Measurements from ENCODE around the gene FAM222A. TPM values are rescaled to one million over a fixed set of nuclear protein-coding genes. Genes with fewer than 3 reads are reported as not detected.

Gene FAM222A
- polyA plus RNA-seq, 1 donor: 6.3 TPM

DNA sequence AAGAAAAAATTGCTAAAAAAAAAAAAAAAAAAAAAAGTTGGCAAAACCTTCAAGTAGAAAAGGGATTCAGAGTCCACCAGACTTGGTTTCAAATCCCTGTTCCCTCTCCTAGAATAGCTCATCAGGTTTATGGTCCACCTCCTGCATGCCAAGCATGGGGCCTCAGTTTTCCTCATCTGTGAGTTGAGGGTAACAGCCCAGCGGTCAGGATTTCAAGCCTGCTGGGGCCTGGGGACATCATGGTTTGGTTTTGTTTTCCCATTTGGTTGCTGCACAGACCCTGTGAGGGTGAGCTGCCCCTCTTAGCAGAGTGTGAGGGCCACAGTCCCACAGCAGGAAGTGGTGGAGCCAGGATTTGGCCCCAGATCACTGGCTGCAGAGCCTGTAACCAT is 12.5 kb downstream of the FAM222A start:
- no CpG with 5 or more reads among the region's 1 CpG for WGBS (ENCODE audit: insufficient coverage, low lambda C conversion rate)

DNA sequence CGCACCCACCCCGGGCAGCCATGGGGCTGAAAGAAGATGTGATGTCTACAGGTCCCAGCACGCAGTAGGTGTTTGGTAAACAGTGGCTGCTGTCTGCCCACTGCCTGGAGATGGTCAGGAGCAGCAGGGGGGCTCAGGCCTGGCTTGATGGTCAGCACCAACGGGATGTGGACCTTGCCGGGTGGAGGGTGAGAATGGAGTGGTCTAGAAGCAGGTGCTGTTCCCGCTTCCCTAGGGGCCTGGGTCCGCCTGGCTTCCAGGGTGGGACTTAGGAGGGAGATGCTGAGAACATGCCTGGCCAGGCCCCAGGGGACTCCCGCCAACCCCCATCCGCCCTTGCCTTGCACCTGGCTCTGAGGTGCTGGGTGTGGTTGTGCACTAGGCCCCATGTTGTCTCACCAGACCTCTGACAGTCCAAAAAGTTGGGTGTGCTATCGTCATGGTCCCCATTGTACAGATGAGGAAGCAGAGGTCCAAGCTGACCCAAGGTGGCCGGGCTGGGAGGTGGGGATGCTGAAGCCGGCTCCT is 12.9 kb downstream of the FAM222A start:
- no CpG with 5 or more reads among the region's 12 CpGs for WGBS (ENCODE audit: insufficient coverage, low lambda C conversion rate)

More for the DNA sequence above, 12.5 kb downstream of the FAM222A start:
- H3K4me3 ChIP-seq (ENCODE audit: low read length): no peak overlapping the region
- H3K9me3 ChIP-seq (ENCODE audit: control insufficient read depth, low read depth, low read length): peaks cover 4% of the 10 kb centered on the region
- DNase-seq: no peak
- H3K27me3 ChIP-seq (ENCODE audit: control insufficient read depth, insufficient read depth, low read length): no peaks in the 10 kb centered on the region
- H3K4me1 ChIP-seq (ENCODE audit: control insufficient read depth, insufficient read depth, low read length): peaks cover 42% of the 10 kb centered on the region
- no peak overlapping the region for H3K27ac ChIP-seq (ENCODE audit: low read length)
- peaks cover 2% of the 10 kb centered on the region for H3K36me3 ChIP-seq (ENCODE audit: control insufficient read depth, insufficient read depth, low read length)

GRCh38 chr12:109727039-109727723 is 13.6 kb downstream of the FAM222A start:
- no CpG with 5 or more reads among the region's 18 CpGs for WGBS (ENCODE audit: insufficient coverage, low lambda C conversion rate)
- no peak for DNase-seq
- peaks cover 2% of the 10 kb centered on the region for H3K36me3 ChIP-seq (ENCODE audit: control insufficient read depth, insufficient read depth, low read length)
- H3K27ac ChIP-seq (ENCODE audit: low read length): no peak overlapping the region
- H3K27me3 ChIP-seq (ENCODE audit: control insufficient read depth, insufficient read depth, low read length): no peaks in the 10 kb centered on the region
- H3K4me3 ChIP-seq (ENCODE audit: low read length): no peak overlapping the region
- H3K9me3 ChIP-seq (ENCODE audit: control insufficient read depth, low read depth, low read length): peaks cover 4% of the 10 kb centered on the region
- H3K4me1 ChIP-seq (ENCODE audit: control insufficient read depth, insufficient read depth, low read length): peaks cover 33% of the 10 kb centered on the region

More for the DNA sequence above, 12.9 kb downstream of the FAM222A start:
- H3K4me3 ChIP-seq (ENCODE audit: low read length): no peak overlapping the region
- H3K27ac ChIP-seq (ENCODE audit: low read length): no peak overlapping the region
- H3K36me3 ChIP-seq (ENCODE audit: control insufficient read depth, insufficient read depth, low read length): peaks cover 2% of the 10 kb centered on the region
- peaks cover 4% of the 10 kb centered on the region for H3K9me3 ChIP-seq (ENCODE audit: control insufficient read depth, low read depth, low read length)
- no peak for DNase-seq
- H3K4me1 ChIP-seq (ENCODE audit: control insufficient read depth, insufficient read depth, low read length): peaks cover 39% of the 10 kb centered on the region
- H3K27me3 ChIP-seq (ENCODE audit: control insufficient read depth, insufficient read depth, low read length): no peaks in the 10 kb centered on the region

- Histone ChIP-seq H3K27ac (ENCODE audit: low read length) (no peak overlapping the region), H3K9me3 (ENCODE audit: control insufficient read depth, low read depth, low read length) (peaks cover 4% of the 10 kb centered on the region), H3K4me1 (ENCODE audit: control insufficient read depth, insufficient read depth, low read length) (peaks cover 26% of the 10 kb centered on the region), H3K36me3 (ENCODE audit: control insufficient read depth, insufficient read depth, low read length) (peaks cover 2% of the 10 kb centered on the region), H3K27me3 (ENCODE audit: control insufficient read depth, insufficient read depth, low read length) (no peaks in the 10 kb centered on the region), H3K4me3 (ENCODE audit: low read length) (no peak overlapping the region)
- no peak for DNase-seq
- no CpG with 5 or more reads among the region's 14 CpGs for WGBS (ENCODE audit: insufficient coverage, low lambda C conversion rate)
Observed at GRCh38 chr12:109727746-109728726, 14.4 kb downstream of the FAM222A start.

GRCh38 chr12:109728921-109729320 is 15.3 kb downstream of the FAM222A start:
- Histone ChIP-seq H3K4me3 (ENCODE audit: low read length) (no peak overlapping the region), H3K36me3 (ENCODE audit: control insufficient read depth, insufficient read depth, low read length) (peaks cover 2% of the 10 kb centered on the region), H3K27me3 (ENCODE audit: control insufficient read depth, insufficient read depth, low read length) (no peaks in the 10 kb centered on the region), H3K4me1 (ENCODE audit: control insufficient read depth, insufficient read depth, low read length) (peaks cover 20% of the 10 kb centered on the region), H3K9me3 (ENCODE audit: control insufficient read depth, low read depth, low read length) (peaks cover 4% of the 10 kb centered on the region), H3K27ac (ENCODE audit: low read length) (no peak overlapping the region)
- no CpG with 5 or more reads among the region's 1 CpG for WGBS (ENCODE audit: insufficient coverage, low lambda C conversion rate)
- no peak for DNase-seq

DNA sequence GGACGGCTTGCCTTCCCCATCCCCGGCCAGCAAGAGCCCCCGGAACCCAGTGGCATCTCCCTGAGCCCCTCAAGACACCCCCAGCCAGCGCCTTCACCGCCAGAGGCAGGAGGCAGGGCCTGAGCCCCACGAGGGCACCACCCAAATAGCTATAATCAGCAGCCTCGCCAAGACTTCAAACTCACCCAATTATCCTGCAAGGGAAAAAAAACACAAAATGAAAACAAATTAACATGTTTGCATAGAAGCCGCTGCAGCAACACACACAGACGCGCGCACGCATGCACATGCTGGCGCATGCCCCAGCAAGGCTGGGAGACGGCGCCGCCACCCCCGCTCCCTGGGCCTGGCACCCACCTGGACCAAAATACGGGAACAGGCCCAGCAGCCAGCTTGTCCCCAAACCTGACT is 15.8 kb downstream of the FAM222A start:
- Histone ChIP-seq H3K27me3 (ENCODE audit: control insufficient read depth, insufficient read depth, low read length) (no peaks in the 10 kb centered on the region), H3K36me3 (ENCODE audit: control insufficient read depth, insufficient read depth, low read length) (peaks cover 2% of the 10 kb centered on the region), H3K9me3 (ENCODE audit: control insufficient read depth, low read depth, low read length) (peaks cover 4% of the 10 kb centered on the region), H3K4me1 (ENCODE audit: control insufficient read depth, insufficient read depth, low read length) (peaks cover 20% of the 10 kb centered on the region), H3K27ac (ENCODE audit: low read length) (no peak overlapping the region), H3K4me3 (ENCODE audit: low read length) (no peak overlapping the region)
- no peak for DNase-seq
- no CpG with 5 or more reads among the region's 18 CpGs for WGBS (ENCODE audit: insufficient coverage, low lambda C conversion rate)

DNA sequence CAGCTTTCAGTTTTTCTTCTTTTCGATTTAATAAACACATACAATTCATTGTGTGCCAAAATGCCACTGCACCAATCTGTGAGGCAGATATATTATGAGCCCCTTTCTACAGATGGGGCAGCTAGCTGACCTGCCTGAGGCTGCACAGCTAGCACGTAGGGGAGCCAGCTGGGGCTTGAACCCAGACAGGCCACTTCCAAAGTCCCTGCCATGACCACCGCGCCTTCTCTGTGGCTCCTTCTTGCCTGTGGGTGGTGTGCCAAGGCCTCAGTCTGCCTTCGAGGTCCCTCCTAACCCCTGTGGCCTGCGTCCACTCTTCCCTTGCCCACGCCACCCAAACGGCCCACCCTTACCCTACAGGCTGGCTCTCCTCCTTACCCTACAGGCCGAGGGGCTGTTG is 16.2 kb downstream of the FAM222A start:
- peaks cover 4% of the 10 kb centered on the region for H3K9me3 ChIP-seq (ENCODE audit: control insufficient read depth, low read depth, low read length)
- peaks cover 2% of the 10 kb centered on the region for H3K36me3 ChIP-seq (ENCODE audit: control insufficient read depth, insufficient read depth, low read length)
- WGBS (ENCODE audit: insufficient coverage, low lambda C conversion rate): no CpG with 5 or more reads among the region's 9 CpGs
- peaks cover 23% of the 10 kb centered on the region for H3K4me1 ChIP-seq (ENCODE audit: control insufficient read depth, insufficient read depth, low read length)
- DNase-seq: no peak
- no peak overlapping the region for H3K27ac ChIP-seq (ENCODE audit: low read length)
- no peaks in the 10 kb centered on the region for H3K27me3 ChIP-seq (ENCODE audit: control insufficient read depth, insufficient read depth, low read length)
- H3K4me3 ChIP-seq (ENCODE audit: low read length): no peak overlapping the region

DNA sequence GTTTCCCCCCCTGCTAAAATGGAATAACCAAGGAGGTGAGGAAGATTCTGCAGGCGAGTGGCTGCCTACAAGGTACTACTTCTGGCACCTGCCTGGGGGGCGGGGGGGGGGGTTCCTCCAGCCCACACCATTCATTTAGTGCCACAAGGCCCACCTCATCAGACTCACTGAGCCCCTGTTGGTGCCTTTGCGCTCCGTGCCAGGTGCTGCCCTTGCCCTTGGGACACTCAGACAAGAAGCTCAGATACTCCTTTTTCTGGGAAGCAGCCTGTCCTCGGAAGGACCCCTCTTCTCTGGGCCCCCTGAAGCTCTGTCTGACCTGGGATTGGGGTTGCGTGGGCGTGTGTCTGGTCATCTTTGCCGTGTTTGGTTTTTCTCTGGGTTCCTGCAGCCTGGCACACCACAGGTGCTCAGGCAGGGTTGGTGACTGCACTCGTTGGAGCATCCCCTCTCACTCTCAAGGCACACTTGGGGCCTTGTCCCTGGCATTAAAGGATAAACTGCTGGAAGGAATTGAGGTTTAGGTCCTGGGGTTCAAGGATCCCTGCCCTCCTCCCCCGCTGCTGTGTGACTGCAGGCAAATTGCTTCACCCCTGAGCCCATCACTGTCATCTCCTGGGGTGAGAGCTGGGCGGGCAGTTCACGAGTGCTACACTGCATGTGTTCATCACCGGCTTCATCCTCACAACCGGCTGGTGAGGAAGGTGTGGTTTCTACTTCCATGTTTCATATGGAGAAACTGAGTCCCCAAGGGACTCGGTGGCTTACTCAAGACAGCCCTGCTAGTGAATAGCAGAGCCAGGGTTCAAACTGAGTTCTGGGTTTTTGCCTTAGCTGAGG is 16.9 kb downstream of the FAM222A start:
- no peak for DNase-seq
- Histone ChIP-seq H3K4me1 (ENCODE audit: control insufficient read depth, insufficient read depth, low read length) (peaks cover 30% of the 10 kb centered on the region), H3K4me3 (ENCODE audit: low read length) (no peak overlapping the region), H3K27me3 (ENCODE audit: control insufficient read depth, insufficient read depth, low read length) (no peaks in the 10 kb centered on the region), H3K27ac (ENCODE audit: low read length) (no peak overlapping the region), H3K9me3 (ENCODE audit: control insufficient read depth, low read depth, low read length) (peaks cover 4% of the 10 kb centered on the region), H3K36me3 (ENCODE audit: control insufficient read depth, insufficient read depth, low read length) (no peaks in the 10 kb centered on the region)
- WGBS (ENCODE audit: insufficient coverage, low lambda C conversion rate): no CpG with 5 or more reads among the region's 15 CpGs

DNA sequence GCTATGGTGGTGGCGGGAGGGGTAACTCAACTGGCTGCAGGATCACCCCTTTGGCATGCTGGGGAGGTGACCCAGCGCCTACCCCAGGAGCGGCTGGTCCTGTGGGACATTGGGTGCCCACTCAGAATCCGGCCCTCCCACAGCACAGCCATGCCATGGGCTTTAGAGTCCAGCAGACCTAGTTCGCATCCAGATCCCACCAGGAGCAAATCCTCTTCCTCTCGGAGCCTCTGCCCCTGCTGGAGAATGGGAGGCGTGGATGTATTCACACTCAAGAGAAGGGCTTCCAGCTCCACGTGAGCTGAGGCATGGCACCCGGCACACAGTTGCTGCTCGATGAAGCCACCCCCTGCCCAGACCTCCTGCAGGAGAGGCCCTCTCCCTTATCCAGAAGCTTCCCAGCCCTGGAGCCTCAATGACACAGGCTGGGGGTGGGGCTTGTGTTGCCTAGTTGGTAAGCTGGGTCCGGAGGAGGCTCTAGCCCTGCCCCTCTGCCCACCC is 17.7 kb downstream of the FAM222A start:
- no peaks in the 10 kb centered on the region for H3K36me3 ChIP-seq (ENCODE audit: control insufficient read depth, insufficient read depth, low read length)
- no peaks in the 10 kb centered on the region for H3K27me3 ChIP-seq (ENCODE audit: control insufficient read depth, insufficient read depth, low read length)
- DNase-seq: no peak
- H3K9me3 ChIP-seq (ENCODE audit: control insufficient read depth, low read depth, low read length): peaks cover 4% of the 10 kb centered on the region
- H3K4me3 ChIP-seq (ENCODE audit: low read length): no peak overlapping the region
- H3K27ac ChIP-seq (ENCODE audit: low read length): no peak overlapping the region
- H3K4me1 ChIP-seq (ENCODE audit: control insufficient read depth, insufficient read depth, low read length): peaks cover 38% of the 10 kb centered on the region
- WGBS (ENCODE audit: insufficient coverage, low lambda C conversion rate): no CpG with 5 or more reads among the region's 11 CpGs
